ENCODE measurements around the gene VDR. TPM values are rescaled to one million over a fixed set of nuclear protein-coding genes. Genes with fewer than 3 reads are reported as not detected.

VDR gene
- total RNA-seq, 4 donors from 2014 or later = 0.26 to 2.0 (median 0.49) TPM

- H3K9me3 ChIP-seq = no peaks in the 10 kb centered on the region
- DNase-seq = no peak
Measured at GRCh38 chr12:47943623-47944340, 39.0 kb upstream of the VDR start.

GRCh38 chr12:47942614-47943225 lies 37.9 kb upstream of the VDR start:
- no peak for DNase-seq
- intact Hi-C loops (cut with DNase I; ENCODE audit: low total_unique reads) = no loop called here

More at GRCh38 chr12:47943623-47944340, 39.0 kb upstream of the VDR start:
- Histone ChIP-seq H3K27me3 (no peaks in the 10 kb centered on the region), H3K27ac (no peak overlapping the region), H3K4me1 (no peaks in the 10 kb centered on the region), H3K36me3 (no peaks in the 10 kb centered on the region), H3K4me3 (no peak overlapping the region)
- intact Hi-C loops (cut with DNase I; ENCODE audit: low total_unique reads) = no loop called here
- TF ChIP-seq POLR2A (IDR thresholded peaks at IDR 0.05) = no peak
- no peak for TF ChIP-seq CTCF (IDR thresholded peaks at IDR 0.05)

GRCh38 chr12:47941871-47942613 lies 37.2 kb upstream of the VDR start:
- intact Hi-C loops (cut with DNase I; ENCODE audit: low total_unique reads) = no loop called here
- no peak for TF ChIP-seq POLR2A (IDR thresholded peaks at IDR 0.05)
- peak in 1 of 4 experiments; percentile 10 for TF ChIP-seq CTCF (IDR thresholded peaks at IDR 0.05)
- H3K27me3 ChIP-seq = no peaks in the 10 kb centered on the region
- H3K36me3 ChIP-seq = no peaks in the 10 kb centered on the region
- no peak overlapping the region for H3K4me3 ChIP-seq
- no peaks in the 10 kb centered on the region for H3K4me1 ChIP-seq
- H3K9me3 ChIP-seq = no peaks in the 10 kb centered on the region
- no peak overlapping the region for H3K27ac ChIP-seq
- DNase-seq = no peak

More at GRCh38 chr12:47942614-47943225, 37.9 kb upstream of the VDR start:
- Histone ChIP-seq H3K9me3 (no peaks in the 10 kb centered on the region), H3K27ac (no peak overlapping the region), H3K36me3 (no peaks in the 10 kb centered on the region), H3K4me3 (no peak overlapping the region), H3K27me3 (no peaks in the 10 kb centered on the region), H3K4me1 (no peaks in the 10 kb centered on the region)
- no peak for TF ChIP-seq POLR2A (IDR thresholded peaks at IDR 0.05)
- TF ChIP-seq CTCF (IDR thresholded peaks at IDR 0.05) = no peak

- Histone ChIP-seq H3K9me3 (no peaks in the 10 kb centered on the region), H3K36me3 (no peaks in the 10 kb centered on the region), H3K27me3 (no peaks in the 10 kb centered on the region), H3K4me1 (no peaks in the 10 kb centered on the region), H3K27ac (no peak overlapping the region), H3K4me3 (no peak overlapping the region)
- DNase-seq = no peak
- TF ChIP-seq CTCF (IDR thresholded peaks at IDR 0.05) = no peak
- intact Hi-C loops (cut with DNase I; ENCODE audit: low total_unique reads) = no loop called here
Measured at GRCh38 chr12:47941475-47941780, 36.6 kb upstream of the VDR start.

All from uterus (tissue), 4 donors.